Measurements from ENCODE around the gene CNTNAP2. TPM values are rescaled to one million over a fixed set of nuclear protein-coding genes. Genes with fewer than 3 reads are reported as not detected.

The CNTNAP2 gene
- total RNA-seq, 1 experiment from 2014 or later: 64.5 TPM

GRCh38 chr7:147525325-147525724 lies 1408.7 kb downstream of the CNTNAP2 start:
- no peak overlapping the region for H2BK15ac ChIP-seq (ENCODE audit: low read depth, low read length)
- no CpG with 5 or more reads among the region's 2 CpGs for WGBS (ENCODE audit: extremely low coverage, insufficient read length, low lambda C conversion rate)

More at GRCh38 chr7:147525325-147525724, 1408.7 kb downstream of the CNTNAP2 start:
- H3K27ac ChIP-seq (ENCODE audit: insufficient read length, low read depth, low read length): no peak overlapping the region
- no peak overlapping the region for H3K18ac ChIP-seq (ENCODE audit: insufficient read length, low read depth, low read length)
- H3K9ac ChIP-seq (ENCODE audit: extremely low read depth, insufficient read length, low read length): no peak overlapping the region
- peaks cover 0 to 3% of the 10 kb centered on the region in 2 experiments; a peak in 1 of 4 replicates for H3K4me1 Mint-ChIP-seq
- H3K27me3 Mint-ChIP-seq (ENCODE audit: low read depth): no peaks in the 10 kb centered on the region
- no peaks in the 10 kb centered on the region for H3K79me2 ChIP-seq (ENCODE audit: insufficient read depth, low read length)
- no peak overlapping the region for H2AK5ac ChIP-seq (ENCODE audit: insufficient read length, low read length)
- H4K8ac ChIP-seq (replicated peaks; ENCODE audit: insufficient read length, low read depth, low read length): no peak overlapping the region
- H3K23ac ChIP-seq (ENCODE audit: insufficient read length, low read depth, low read length): no peak overlapping the region
- no peaks in the 10 kb centered on the region for H3K79me1 ChIP-seq (ENCODE audit: insufficient read depth, low read depth, low read length, poor library complexity, severe bottlenecking)
- no peaks in the 10 kb centered on the region for H3K4me1 ChIP-seq (ENCODE audit: insufficient read depth, low read length)
- no peak overlapping the region for H3T11ph ChIP-seq (ENCODE audit: low read length)
- H3K56ac ChIP-seq (ENCODE audit: insufficient read length, low read depth, low read length): no peak overlapping the region
- no peak overlapping the region for H3K27ac Mint-ChIP-seq
- H3K27me3 ChIP-seq (ENCODE audit: insufficient read depth, low read length): no peaks in the 10 kb centered on the region
- H3K23me2 ChIP-seq (ENCODE audit: insufficient read length, low read depth, low read length, poor library complexity, severe bottlenecking): no peaks in the 10 kb centered on the region
- no peak overlapping the region for H3K14ac ChIP-seq (ENCODE audit: insufficient read depth, low read length)
- H3K4me2 ChIP-seq (ENCODE audit: insufficient read depth, insufficient read length, low read length): no peak overlapping the region
- H4K20me1 ChIP-seq (ENCODE audit: control insufficient read depth, insufficient read depth, insufficient read length): no peaks in the 10 kb centered on the region
- no peak overlapping the region for H2BK12ac ChIP-seq (ENCODE audit: insufficient read length, low read depth, low read length)
- TF ChIP-seq CTCF (conservative IDR thresholded peaks at IDR 0.05): no peak
- no peak overlapping the region for H3K4ac ChIP-seq (ENCODE audit: low read depth, low read length)
- no peak overlapping the region for H2BK120ac ChIP-seq (ENCODE audit: low read depth, low read length, poor library complexity, severe bottlenecking)
- H3K4me3 Mint-ChIP-seq: no peak overlapping the region
- no peak overlapping the region for H2AFZ ChIP-seq (ENCODE audit: low read length)
- no peak overlapping the region for H4K5ac ChIP-seq (ENCODE audit: insufficient read length, low read depth, low read length)
- H3K9me3 Mint-ChIP-seq: no peaks in the 10 kb centered on the region
- no peaks in the 10 kb centered on the region for H3K9me3 ChIP-seq (ENCODE audit: control insufficient read depth, low read depth, low read length)
- no peak overlapping the region for H2BK20ac ChIP-seq (ENCODE audit: low read depth, low read length, poor library complexity, severe bottlenecking)
- no peak overlapping the region for H4K91ac ChIP-seq (ENCODE audit: insufficient read length, low read depth, low read length)
- DNase-seq: no peak
- no peak overlapping the region for H2BK5ac ChIP-seq (ENCODE audit: insufficient read length, low read length)
- no peaks in the 10 kb centered on the region for H3K36me3 Mint-ChIP-seq (ENCODE audit: insufficient read depth in 1 of 3, low read depth in 3 of 3)
